GM21717 (cell line): ENCODE measurements around the gene RASGRP1.

ENCODE experiments used
- ATAC-seq: cut with Tn5 transposase; IDR thresholded peaks from one replicate; pipeline ENCODE4 v1.9.1; 2021; ENCODE audit warnings: mild to moderate bottlenecking, moderate library complexity; ENCODE audit not compliant: unreplicated experiment

RASGRP1 gene

GRCh38 chr15:38576261-38576660 is 11.6 kb upstream of the RASGRP1 start:
- ATAC-seq = no peak

- no peak for ATAC-seq
Observed at GRCh38 chr15:38565287-38565670, 665 bp upstream of the RASGRP1 start.

- ATAC-seq = peak; percentile 68
Observed at GRCh38 chr15:38563723-38564519, 693 bp downstream of the RASGRP1 start.

GRCh38 chr15:38562278-38562677 is 2.3 kb downstream of the RASGRP1 start:
- ATAC-seq = no peak

GRCh38 chr15:38560456-38560926 is 4.1 kb downstream of the RASGRP1 start:
- ATAC-seq = peak; percentile 33

- ATAC-seq = no peak
Observed at GRCh38 chr15:38559636-38560307, 4.8 kb downstream of the RASGRP1 start.

GRCh38 chr15:38559131-38559530 is 5.5 kb downstream of the RASGRP1 start:
- no peak for ATAC-seq

GRCh38 chr15:38558372-38559059 is 6.1 kb downstream of the RASGRP1 start:
- no peak for ATAC-seq

- ATAC-seq = no peak
Observed at GRCh38 chr15:38557921-38558320, 6.7 kb downstream of the RASGRP1 start.

- ATAC-seq = no peak
Observed at GRCh38 chr15:38555686-38556334, 8.8 kb downstream of the RASGRP1 start.

DNA sequence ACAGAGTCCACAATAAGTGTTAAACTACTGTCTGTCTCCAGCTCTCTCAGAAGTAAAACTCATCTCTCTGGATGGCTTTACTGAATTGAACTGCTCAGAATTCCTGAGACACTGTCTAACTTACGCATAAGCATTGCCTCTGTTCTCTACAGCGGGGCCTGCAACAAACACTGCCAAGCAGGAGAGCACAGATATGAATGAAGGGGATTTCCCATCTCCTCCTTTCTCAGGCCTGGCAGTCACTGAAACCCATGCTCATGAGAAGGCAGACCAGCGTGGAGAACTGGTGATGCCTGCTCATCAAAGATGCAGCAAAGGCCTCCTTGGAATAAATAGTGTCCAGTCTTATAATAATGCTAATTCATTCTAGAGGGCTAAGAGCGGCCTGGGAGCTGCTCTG is 10.3 kb downstream of the RASGRP1 start:
- ATAC-seq = peak; percentile 57

GRCh38 chr15:38553071-38553470 is 11.5 kb downstream of the RASGRP1 start:
- no peak for ATAC-seq

GRCh38 chr15:38551720-38552648 is 12.6 kb downstream of the RASGRP1 start:
- ATAC-seq = no peak

- no peak for ATAC-seq
Observed at GRCh38 chr15:38549222-38549621, 15.4 kb downstream of the RASGRP1 start.

- no peak for ATAC-seq
Observed at GRCh38 chr15:38547255-38547997, 17.2 kb downstream of the RASGRP1 start.

DNA sequence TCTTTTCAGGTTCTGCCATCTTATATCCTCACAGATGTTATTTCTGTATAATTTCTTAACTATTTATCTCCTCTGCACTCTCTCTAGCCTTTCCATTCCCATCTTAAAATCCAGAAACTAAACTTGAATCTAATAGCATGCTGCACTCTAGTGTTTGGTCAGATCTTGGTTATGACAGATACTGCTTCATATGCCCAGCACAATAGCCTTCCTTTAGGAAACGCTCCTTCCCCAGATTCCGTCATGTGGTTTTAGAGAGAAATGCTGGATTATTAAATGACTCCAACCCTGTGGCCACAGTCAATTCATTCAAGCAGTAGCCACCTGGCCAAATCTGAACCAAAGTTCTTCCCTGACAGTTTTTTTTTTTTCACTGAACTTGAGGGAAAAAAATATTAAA is 19.4 kb downstream of the RASGRP1 start:
- no peak for ATAC-seq

DNA sequence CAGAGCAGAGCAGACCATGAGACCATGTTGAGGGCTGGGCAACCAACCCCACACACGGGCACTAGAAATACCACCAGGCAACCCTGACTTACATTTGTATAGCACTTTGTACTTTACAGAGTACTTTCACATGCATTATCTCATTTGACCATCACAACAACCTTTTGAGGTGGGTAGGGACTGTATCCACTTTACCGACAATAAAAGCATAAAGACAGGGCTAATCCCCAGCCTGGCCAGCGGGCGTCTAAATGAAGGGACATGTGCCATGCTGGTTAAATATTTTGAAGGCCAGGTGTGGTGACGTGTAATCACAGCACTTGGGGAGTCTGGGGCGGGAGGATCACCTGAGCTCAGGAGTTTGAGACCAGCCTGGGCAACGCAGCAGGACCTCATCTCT is 23.6 kb downstream of the RASGRP1 start:
- no peak for ATAC-seq

- ATAC-seq = no peak
Observed at GRCh38 chr15:38540510-38540909, 24.1 kb downstream of the RASGRP1 start.

- ATAC-seq = no peak
Observed at GRCh38 chr15:38539008-38539343, 25.6 kb downstream of the RASGRP1 start.
